Heart left ventricle (tissue), 16 donors: Measurements from ENCODE around the gene PTPN5. TPM values are rescaled to one million over a fixed set of nuclear protein-coding genes. Genes with fewer than 3 reads are reported as not detected.

Source experiments
- ATAC-seq, 4 donors: fragments of 200-7000 bp; cut with Tn5 transposase; one replicate each; pipeline ENCODE4 v1.9.1; 2020 to 2022; ENCODE audit warnings: moderate library complexity in 4 of 4, mild to moderate bottlenecking in 3 of 4, moderate number of reproducible peaks in 1 of 4
- DNase-seq, 5 donors: peaks; one replicate each; pipeline ENCODE4 v3.0.0-alpha.2; 2020
- H3K27ac ChIP-seq, 12 donors: fragments of 200-600 bp; sonication (generic) in 4 of 12; one replicate each; pipeline versions ENCODE4 v1.5.0 to v1.8.0; 2016 to 2022; ENCODE audit warnings: mild to moderate bottlenecking in 2 of 12
- H3K27me3 ChIP-seq, 9 donors: fragments of 200-600 bp; sonication (generic) in 2 of 9; one replicate each; pipeline versions ENCODE4 v1.5.1 to v1.8.0; 2016 to 2022; ENCODE audit warnings: mild to moderate bottlenecking in 3 of 9
- H3K36me3 ChIP-seq, 9 donors: fragments of 200-600 bp; sonication (generic) in 2 of 9; one replicate each; pipeline versions ENCODE4 v1.5.0 to v1.8.0; 2018 to 2022; ENCODE audit warnings: mild to moderate bottlenecking in 2 of 9
- H3K4me1 ChIP-seq, 12 donors: fragments of 200-600 bp; sonication (generic) in 4 of 12; one replicate each; pipeline versions ENCODE4 v1.5.0 to v1.8.0; 2016 to 2022; ENCODE audit warnings: mild to moderate bottlenecking in 3 of 12
- H3K4me3 ChIP-seq, 12 donors: fragments of 200-600 bp; sonication (generic) in 4 of 12; one replicate each; pipeline versions ENCODE4 v1.5.0 to v1.8.0; 2017 to 2022; ENCODE audit warnings: mild to moderate bottlenecking in 9 of 12, moderate library complexity in 4 of 12
- H3K9me3 ChIP-seq, 12 donors: fragments of 200-600 bp; sonication (generic) in 4 of 12; one replicate each; pipeline versions ENCODE4 v1.5.0 to v1.8.0; 2016 to 2022; ENCODE audit warnings: mild to moderate bottlenecking in 1 of 12
- CTCF ChIP-seq, 12 donors: fragments of 200-600 bp; sonication (generic) in 4 of 12; IDR thresholded peaks; one replicate each; pipeline versions ENCODE4 v1.5.0 to v1.8.0; 2018 to 2022; ENCODE audit warnings: antibody characterized with exemption in 12 of 12, mild to moderate bottlenecking in 5 of 12
- POLR2A ChIP-seq, 2 donors: fragments of 450-650 bp; IDR thresholded peaks; one replicate each; pipeline ENCODE4 v1.6.1; 2017; ENCODE audit warnings: antibody characterized with exemption in 2 of 2, mild to moderate bottlenecking in 2 of 2, moderate library complexity in 2 of 2
- WGBS, 4 donors: extraction: QIAGEN DNeasy Blood & Tissue Kit in 2 of 4; methylation state at CpG; one replicate each; pipeline versions ENCODE4 v1.1.5 to v1.1.7; 2013 to 2018; 5-methylcytosine and 5-hydroxymethylcytosine counted together
- intact Hi-C, 10 donors: fragments of 100-400 bp; cut with DNase I; formaldehyde crosslinking; loops; one replicate each; pipeline versions ENCODE4 v1.11.1 to v1.14.2; 2022
- polyA plus RNA-seq, 2 donors: library from polyadenylated mRNA; stranded (reverse); fragments of 200-250 nt; gene quantifications; one replicate each; pipeline ENCODE4 v1.2.3, GENCODE V29; 2013
- total RNA-seq, 9 donors: library from RNA; depleted of rRNA in 2 of 9; stranded (reverse); fragments of >200 nt in 2 of 9; fragmentation: NEBNext Ultra II Directional in 3 of 9; extraction: Animal tissue kit (Norgen Biotek cat#: 25700) in 3 of 9; gene quantifications; one replicate each; pipeline versions ENCODE4 v1.1.0 to v1.2.4, GENCODE V29; 2016 to 2023
- donor health status: ischemic (EF 13 %, LVEDD 7.1; RV severe dilation, severe dysfunction).
- donor health status: healthy with polysubstance abuse.
- donor health status: DM: no; HTN: yes; CAD: no.
- donor health status: DM: no; HTN: no; CAD: no.
- donor health status: ischemic (EF 25% LVEDD 6.9; RV normal size, moderate dysfunction).
- donor health status: ischemic (EF 25% LVEDD 5.7; RV mildly dilated, moderate dysfunction).
- donor health status: healthy.
- donor health status: DM: yes; HTN: yes; CAD: no.
- donor health status: ischemic (EF 35%, LVEDD 5.7; RV mildly dilated, moderate dysfunction).
- donor health status: nonischemic (EF 11% LVEDD 7.7; RV severe dilation, severe dysfunction).
- donor health status: DM: yes; HTN: yes; CAD: no.
- donor health status: PGD.
- donor health status: ischemic (EF 29% LVEDD 5.4; RV normal size, mild dysfunction).
- donor health status: nonischemic (EF 23%, LVEDD 6.1; RV moderate dilation, normal function).

Gene PTPN5
- total and polyA plus RNA-seq, 11 donors: 2.3 to 18.5 (median 5.4) TPM

GRCh38 chr11:18778468-18778867, 13.1 kb downstream of the PTPN5 start:
- Histone ChIP-seq H3K36me3 (no peaks in the 10 kb centered on the region), H3K27me3 (no peaks in the 10 kb centered on the region), H3K27ac (no peak overlapping the region), H3K4me1 (peaks cover 0 to 20% (median 1%) of the 10 kb centered on the region in 12 donors), H3K9me3 (no peaks in the 10 kb centered on the region), H3K4me3 (no peak overlapping the region)
- intact Hi-C loops: no loop called here
- no peak for DNase-seq
- TF ChIP-seq POLR2A (IDR thresholded peaks at IDR 0.05): no peak
- no peak for TF ChIP-seq CTCF (IDR thresholded peaks at IDR 0.05)
- 84 to 92% (median 87%) methylated on average over 4 of the region's 4 CpGs for WGBS, 4 donors
- ATAC-seq: no peak

GRCh38 chr11:18776324-18776723, 15.3 kb downstream of the PTPN5 start:
- Histone ChIP-seq H3K4me1 (peaks cover 0 to 18% (median 1%) of the 10 kb centered on the region in 12 donors), H3K27ac (no peak overlapping the region), H3K27me3 (no peaks in the 10 kb centered on the region), H3K36me3 (no peaks in the 10 kb centered on the region), H3K4me3 (no peak overlapping the region), H3K9me3 (no peaks in the 10 kb centered on the region)
- TF ChIP-seq POLR2A (IDR thresholded peaks at IDR 0.05) (no peak), CTCF (IDR thresholded peaks at IDR 0.05) (no peak)
- intact Hi-C loops: no loop called here
- DNase-seq: no peak
- WGBS, 4 donors: 67 to 76% (median 73%) methylated on average over 6 of the region's 6 CpGs
- ATAC-seq: no peak

- no peak overlapping the region for H3K27ac ChIP-seq
- TF ChIP-seq POLR2A (IDR thresholded peaks at IDR 0.05): no peak
- TF ChIP-seq CTCF (IDR thresholded peaks at IDR 0.05): peak; percentile 39 to 72 (median 63)
- H3K36me3 ChIP-seq: no peaks in the 10 kb centered on the region
- no peaks in the 10 kb centered on the region for H3K27me3 ChIP-seq
- H3K9me3 ChIP-seq: no peaks in the 10 kb centered on the region
- peaks cover 0 to 14% (median under 1%) of the 10 kb centered on the region in 12 donors for H3K4me1 ChIP-seq
- ATAC-seq: peak in 3 of 4 donors; percentile 25 to 38 (median 34)
- DNase-seq: peak; percentile 41 to 68 (median 55)
- intact Hi-C loops: loop anchor here in 3 of 10 donors (2.0 kb wide), 1 partner anchor 27 kb away; no protein-coding TSS in a partner anchor
- no peak overlapping the region for H3K4me3 ChIP-seq
- 42 to 53% (median 47%) methylated on average over 15 to 16 of the region's 16 CpGs for WGBS, 4 donors
Measured at GRCh38 chr11:18775492-18776292, 15.9 kb downstream of the PTPN5 start.

- intact Hi-C loops: loop anchor here in 3 of 10 donors (2.0 kb wide), 1 partner anchor 28 kb away; no protein-coding TSS in a partner anchor
- H3K4me1 ChIP-seq: peaks cover 0 to 13% (median 0%) of the 10 kb centered on the region in 12 donors
- no peak for ATAC-seq
- DNase-seq: no peak
- H3K9me3 ChIP-seq: no peaks in the 10 kb centered on the region
- WGBS, 4 donors: 73 to 79% (median 76%) methylated on average over 7 of the region's 7 CpGs
- H3K27me3 ChIP-seq: no peaks in the 10 kb centered on the region
- no peak overlapping the region for H3K4me3 ChIP-seq
- no peak overlapping the region for H3K27ac ChIP-seq
- no peaks in the 10 kb centered on the region for H3K36me3 ChIP-seq
- TF ChIP-seq POLR2A (IDR thresholded peaks at IDR 0.05) (no peak), CTCF (IDR thresholded peaks at IDR 0.05) (no peak)
Measured at GRCh38 chr11:18774801-18775200, 16.8 kb downstream of the PTPN5 start.
